Measurements from ENCODE around the gene GPN2. TPM values are rescaled to one million over a fixed set of nuclear protein-coding genes. Genes with fewer than 3 reads are reported as not detected.

GPN2 gene
- total and polyA plus RNA-seq, 2 of the 4 experiments (the other 2 are of a cell fraction) = 15.4 to 22.2 TPM

GRCh38 chr1:26833432-26834405 is 56.4 kb downstream of the GPN2 start:
- no peak overlapping the region for H2BK120ac ChIP-seq (ENCODE audit: low read depth, low read length)
- H3K4me2 ChIP-seq (ENCODE audit: low read depth, low read length) = no peak overlapping the region
- POLR2A ChIA-PET (ENCODE audit: unreplicated experiment) = no interaction called here
- BruUV-seq (replicated peaks) = no TSS peak
- peaks cover 28% of the 10 kb centered on the region for H4K20me1 ChIP-seq (ENCODE audit: insufficient read depth, low read length)
- H2BK20ac ChIP-seq (ENCODE audit: low read depth, low read length) = no peak overlapping the region
- H2AK5ac ChIP-seq (ENCODE audit: low read depth, low read length) = no peak overlapping the region
- H3K36me3 ChIP-seq (ENCODE audit: control insufficient read depth, insufficient read depth, low read length) = peaks cover 50% of the 10 kb centered on the region
- dilution Hi-C loops (cut with HindIII; ENCODE audit: low sequenced_read_pairs, unreplicated experiment) = no loop called here
- H3K9me3 ChIP-seq (ENCODE audit: control insufficient read depth, insufficient read depth, low read length) = no peaks in the 10 kb centered on the region
- no peak overlapping the region for H4K91ac ChIP-seq (ENCODE audit: insufficient read depth, low read depth, low read length)
- no peak overlapping the region for H3K4ac ChIP-seq (ENCODE audit: low read depth, low read length)
- H3K9me1 ChIP-seq (ENCODE audit: insufficient read depth, low read length) = peaks cover 13% of the 10 kb centered on the region
- no peak overlapping the region for H3K27ac ChIP-seq (ENCODE audit: insufficient read depth, low read length)
- H2AK9ac ChIP-seq (replicated peaks; ENCODE audit: low read depth, low read length, poor library complexity) = no peak overlapping the region
- H3K4me1 ChIP-seq (ENCODE audit: control insufficient read depth, insufficient read depth, low read length) = peaks cover 9% of the 10 kb centered on the region
- in situ Hi-C loops (cut with MboI; ENCODE audit: low sequenced_read_pairs) = no loop called here
- H3K4me3 ChIP-seq (ENCODE audit: insufficient read depth, low read depth, low read length) = no peak overlapping the region
- no peak overlapping the region for H2AFZ ChIP-seq (replicated peaks; ENCODE audit: low read length, poor library complexity)
- no peak overlapping the region for H3K56ac ChIP-seq (ENCODE audit: extremely low read depth, insufficient read depth, low read length)
- no peak overlapping the region for H4K5ac ChIP-seq (ENCODE audit: low read depth, low read length)
- H3K14ac ChIP-seq (replicated peaks; ENCODE audit: low read depth, low read length) = no peak overlapping the region
- WGBS, 2 experiments (ENCODE audit: extremely low coverage in 2 of 2, insufficient read length in 1 of 2) = 87% methylated on average over 10 of the region's 23 CpGs; no CpG with 5 or more reads in 1 of the 2 experiments
- H3K23ac ChIP-seq (ENCODE audit: low read depth, low read length) = no peak overlapping the region
- intact Hi-C loops (cut with micrococcal nuclease) = no loop called here
- H4K8ac ChIP-seq (ENCODE audit: low read depth in 2 of 2, low read length in 2 of 2) = no peak overlapping the region
- no peak overlapping the region for H2BK5ac ChIP-seq (ENCODE audit: low read depth, low read length, poor library complexity, severe bottlenecking)
- peaks cover 28 to 41% of the 10 kb centered on the region in 2 experiments for H3K79me1 ChIP-seq (ENCODE audit: low read depth in 1 of 2, low read length in 2 of 2)
- H3K9ac ChIP-seq (ENCODE audit: low read depth, low read length) = no peak overlapping the region
- DNase-seq = no peak
- TF ChIP-seq RCOR1 (IDR thresholded peaks at IDR 0.05; ENCODE audit: insufficient replicate concordance, low read length) (no peak), CHD1 (IDR thresholded peaks at IDR 0.05; ENCODE audit: low read depth, low read length) (no peak), MAFK (IDR thresholded peaks at IDR 0.05; ENCODE audit: low read depth, low read length) (no peak), FOS (IDR thresholded peaks at IDR 0.05; ENCODE audit: low read depth, low read length) (no peak), CEBPB (IDR thresholded peaks at IDR 0.05; ENCODE audit: low read depth, low read length) (no peak), BHLHE40 (IDR thresholded peaks at IDR 0.05; ENCODE audit: low read depth, low read length) (no peak), RFX5 (IDR thresholded peaks at IDR 0.05; ENCODE audit: low read depth, low read length) (no peak), MAZ (IDR thresholded peaks at IDR 0.05; ENCODE audit: borderline replicate concordance, low read depth, low read length) (no peak), NFE2L2 (IDR thresholded peaks at IDR 0.05; ENCODE audit: low read depth, low read length) (no peak), POLR2A (IDR thresholded peaks at IDR 0.05; ENCODE audit: low read depth, low read length) (no peak), RAD21 (IDR thresholded peaks at IDR 0.05; ENCODE audit: low read length) (no peak)
- TF ChIP-seq, protein P1, sequence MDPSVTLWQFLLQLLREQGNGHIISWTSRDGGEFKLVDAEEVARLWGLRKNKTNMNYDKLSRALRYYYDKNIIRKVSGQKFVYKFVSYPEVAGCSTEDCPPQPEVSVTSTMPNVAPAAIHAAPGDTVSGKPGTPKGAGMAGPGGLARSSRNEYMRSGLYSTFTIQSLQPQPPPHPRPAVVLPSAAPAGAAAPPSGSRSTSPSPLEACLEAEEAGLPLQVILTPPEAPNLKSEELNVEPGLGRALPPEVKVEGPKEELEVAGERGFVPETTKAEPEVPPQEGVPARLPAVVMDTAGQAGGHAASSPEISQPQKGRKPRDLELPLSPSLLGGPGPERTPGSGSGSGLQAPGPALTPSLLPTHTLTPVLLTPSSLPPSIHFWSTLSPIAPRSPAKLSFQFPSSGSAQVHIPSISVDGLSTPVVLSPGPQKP (IDR thresholded peaks at IDR 0.05; ENCODE audit: borderline replicate concordance, low read depth, low read length) = no peak
- CTCF ChIA-PET = no interaction called here
- ATAC-seq (ENCODE audit: low read depth) = no peak
- no peaks in the 10 kb centered on the region for H3K27me3 ChIP-seq (ENCODE audit: control insufficient read depth, insufficient read depth, low read length)
- H3K18ac ChIP-seq (ENCODE audit: low read depth, low read length) = no peak overlapping the region
- no peak overlapping the region for H2BK15ac ChIP-seq (ENCODE audit: low read depth, low read length)

Data from IMR-90 (cell line).